Measurements from ENCODE around the gene ZSCAN4. TPM values are rescaled to one million over a fixed set of nuclear protein-coding genes. Genes with fewer than 3 reads are reported as not detected.

The ZSCAN4 gene
- total RNA-seq, 1 experiment from 2014 or later: not detected

DNA sequence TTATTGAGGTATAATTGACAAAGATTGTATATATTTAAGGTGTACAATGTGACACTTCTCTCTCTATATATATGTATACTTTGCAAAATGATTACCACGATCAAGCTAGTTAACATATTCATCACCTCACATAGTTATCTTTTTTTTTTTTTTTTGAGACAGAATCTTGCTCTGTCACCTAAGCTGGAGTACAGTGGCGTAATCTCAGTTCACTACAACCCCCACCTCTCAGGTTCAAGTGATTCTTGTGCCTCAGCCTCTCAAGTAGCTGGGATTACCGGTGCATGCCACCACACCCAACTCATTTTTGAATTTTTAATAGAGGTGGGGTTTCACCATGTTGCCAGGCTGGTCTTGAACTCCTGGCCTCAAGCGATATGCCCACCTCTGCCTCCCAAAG lies 3.7 kb downstream of the ZSCAN4 start:
- no CpG with 5 or more reads among the region's 4 CpGs for WGBS (ENCODE audit: extremely low coverage, insufficient read length, low lambda C conversion rate)
- H3K9me3 Mint-ChIP-seq: no peaks in the 10 kb centered on the region

More for the DNA sequence above, 3.7 kb downstream of the ZSCAN4 start:
- TF ChIP-seq, protein P1, sequence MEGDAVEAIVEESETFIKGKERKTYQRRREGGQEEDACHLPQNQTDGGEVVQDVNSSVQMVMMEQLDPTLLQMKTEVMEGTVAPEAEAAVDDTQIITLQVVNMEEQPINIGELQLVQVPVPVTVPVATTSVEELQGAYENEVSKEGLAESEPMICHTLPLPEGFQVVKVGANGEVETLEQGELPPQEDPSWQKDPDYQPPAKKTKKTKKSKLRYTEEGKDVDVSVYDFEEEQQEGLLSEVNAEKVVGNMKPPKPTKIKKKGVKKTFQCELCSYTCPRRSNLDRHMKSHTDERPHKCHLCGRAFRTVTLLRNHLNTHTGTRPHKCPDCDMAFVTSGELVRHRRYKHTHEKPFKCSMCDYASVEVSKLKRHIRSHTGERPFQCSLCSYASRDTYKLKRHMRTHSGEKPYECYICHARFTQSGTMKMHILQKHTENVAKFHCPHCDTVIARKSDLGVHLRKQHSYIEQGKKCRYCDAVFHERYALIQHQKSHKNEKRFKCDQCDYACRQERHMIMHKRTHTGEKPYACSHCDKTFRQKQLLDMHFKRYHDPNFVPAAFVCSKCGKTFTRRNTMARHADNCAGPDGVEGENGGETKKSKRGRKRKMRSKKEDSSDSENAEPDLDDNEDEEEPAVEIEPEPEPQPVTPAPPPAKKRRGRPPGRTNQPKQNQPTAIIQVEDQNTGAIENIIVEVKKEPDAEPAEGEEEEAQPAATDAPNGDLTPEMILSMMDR (conservative IDR thresholded peaks at IDR 0.05): no peak
- H3K56ac ChIP-seq (ENCODE audit: insufficient read length, low read depth, low read length): no peak overlapping the region
- Mint-ChIP-seq H3K27ac (no peak overlapping the region), H3K4me3 (no peak overlapping the region), H3K4me1 (peaks cover 2% of the 10 kb centered on the region in 2 experiments), H3K36me3 (ENCODE audit: insufficient read depth in 1 of 3, low read depth in 3 of 3) (no peaks in the 10 kb centered on the region), H3K27me3 (ENCODE audit: low read depth) (peaks cover 58% of the 10 kb centered on the region)
- no peak overlapping the region for H3K23ac ChIP-seq (ENCODE audit: insufficient read length, low read depth, low read length)
- H2AFZ ChIP-seq (ENCODE audit: low read length): no peak overlapping the region
- no peak overlapping the region for H3K14ac ChIP-seq (ENCODE audit: insufficient read depth, low read length)
- H3K27ac ChIP-seq (ENCODE audit: insufficient read length, low read depth, low read length): no peak overlapping the region
- H3T11ph ChIP-seq (ENCODE audit: low read length): no peak overlapping the region
- no peak overlapping the region for H4K8ac ChIP-seq (replicated peaks; ENCODE audit: insufficient read length, low read depth, low read length)
- no peaks in the 10 kb centered on the region for H3K9me3 ChIP-seq (ENCODE audit: control insufficient read depth, low read depth, low read length)
- peaks cover 2% of the 10 kb centered on the region; the same call in 1 of the 2 replicates for H3K4me1 ChIP-seq (ENCODE audit: insufficient read depth, low read length)
- H3K4me2 ChIP-seq (ENCODE audit: insufficient read depth, insufficient read length, low read length): no peak overlapping the region
- no peak overlapping the region for H2AK5ac ChIP-seq (ENCODE audit: insufficient read length, low read length)
- no peaks in the 10 kb centered on the region for H3K79me2 ChIP-seq (ENCODE audit: insufficient read depth, low read length)
- no peaks in the 10 kb centered on the region for H3K79me1 ChIP-seq (ENCODE audit: insufficient read depth, low read depth, low read length, poor library complexity, severe bottlenecking)
- H4K91ac ChIP-seq (ENCODE audit: insufficient read length, low read depth, low read length): no peak overlapping the region
- H2BK5ac ChIP-seq (ENCODE audit: insufficient read length, low read length): no peak overlapping the region
- no peak overlapping the region for H2BK15ac ChIP-seq (ENCODE audit: low read depth, low read length)
- no peak overlapping the region for H3K9ac ChIP-seq (ENCODE audit: extremely low read depth, insufficient read length, low read length)
- no peak overlapping the region for H2BK120ac ChIP-seq (ENCODE audit: low read depth, low read length, poor library complexity, severe bottlenecking)
- no peak overlapping the region for H3K4ac ChIP-seq (ENCODE audit: low read depth, low read length)
- no peaks in the 10 kb centered on the region for H4K20me1 ChIP-seq (ENCODE audit: control insufficient read depth, insufficient read depth, insufficient read length)
- H2BK12ac ChIP-seq (ENCODE audit: insufficient read length, low read depth, low read length): no peak overlapping the region
- no peak for DNase-seq
- H3K27me3 ChIP-seq (ENCODE audit: insufficient read depth, low read length): no peaks in the 10 kb centered on the region
- H2BK20ac ChIP-seq (ENCODE audit: low read depth, low read length, poor library complexity, severe bottlenecking): no peak overlapping the region
- no peak overlapping the region for H4K5ac ChIP-seq (ENCODE audit: insufficient read length, low read depth, low read length)
- H3K23me2 ChIP-seq (ENCODE audit: insufficient read length, low read depth, low read length, poor library complexity, severe bottlenecking): no peaks in the 10 kb centered on the region
- H3K18ac ChIP-seq (ENCODE audit: insufficient read length, low read depth, low read length): no peak overlapping the region

All from H9 (cell line).